Hematopoietic multipotent progenitor cell treated with erythropoietin and hydrocortisone succinate and interleukin-3 and kit ligand, for 6 days (in vitro differentiated cells): ENCODE data around the gene MS4A4E.
"Not testable (repeated sequence)": the region's sequence is repeated elsewhere in the genome, so short reads cannot be mapped to it uniquely, and the experiment has no call there.

Source experiments
- DNase-seq: peaks from one replicate; pipeline ENCODE4 v3.0.0-alpha.2; 2015

The MS4A4E gene

DNA sequence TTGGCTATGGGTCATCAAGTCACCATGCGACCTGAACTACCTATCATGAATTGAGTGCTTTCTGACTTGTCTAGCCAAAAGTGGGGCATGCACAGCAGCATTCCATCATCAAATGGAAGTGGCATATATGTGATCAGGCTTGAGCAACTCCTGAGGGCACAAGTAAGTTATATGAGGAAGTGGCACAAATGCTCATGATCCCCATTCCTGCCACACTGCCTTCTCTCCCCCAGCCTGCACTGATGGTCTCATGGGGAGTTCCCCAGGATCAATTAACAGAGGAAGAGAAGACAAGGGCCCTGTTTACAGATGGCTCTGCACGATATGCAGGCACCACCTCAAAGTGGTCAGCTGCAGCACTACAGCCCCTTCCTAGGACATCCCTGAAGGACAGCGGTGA lies 21.8 kb downstream of the MS4A4E start:
- DNase-seq, result no peak

DNA sequence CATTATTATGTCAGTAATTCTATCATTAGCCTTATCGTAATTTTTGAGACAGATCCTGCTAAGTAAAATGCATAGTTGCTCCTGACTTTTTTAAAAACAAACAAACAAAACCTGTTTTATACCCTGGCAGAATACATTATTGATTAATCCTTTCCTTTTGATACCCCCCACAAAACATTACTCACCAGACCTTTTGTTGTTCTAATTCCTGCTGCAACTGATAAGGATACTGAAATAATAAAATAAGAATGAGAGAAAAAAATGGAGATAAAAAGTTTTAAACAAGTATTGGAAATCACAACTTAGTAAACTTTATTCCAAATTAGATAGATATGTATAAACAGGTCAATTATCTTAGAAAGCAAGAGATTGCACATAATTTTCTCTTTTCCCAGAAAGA lies 28.6 kb downstream of the MS4A4E start:
- no peak for DNase-seq

GRCh38 chr11:60211206-60211605 lies 31.7 kb downstream of the MS4A4E start:
- DNase-seq, result no peak

GRCh38 chr11:60209977-60210376 lies 33.0 kb downstream of the MS4A4E start:
- DNase-seq, result no peak

- no peak for DNase-seq
Observed at GRCh38 chr11:60208951-60209350, 34.0 kb downstream of the MS4A4E start.

- DNase-seq, result no peak
Observed at GRCh38 chr11:60208146-60208895, 34.6 kb downstream of the MS4A4E start.

DNA sequence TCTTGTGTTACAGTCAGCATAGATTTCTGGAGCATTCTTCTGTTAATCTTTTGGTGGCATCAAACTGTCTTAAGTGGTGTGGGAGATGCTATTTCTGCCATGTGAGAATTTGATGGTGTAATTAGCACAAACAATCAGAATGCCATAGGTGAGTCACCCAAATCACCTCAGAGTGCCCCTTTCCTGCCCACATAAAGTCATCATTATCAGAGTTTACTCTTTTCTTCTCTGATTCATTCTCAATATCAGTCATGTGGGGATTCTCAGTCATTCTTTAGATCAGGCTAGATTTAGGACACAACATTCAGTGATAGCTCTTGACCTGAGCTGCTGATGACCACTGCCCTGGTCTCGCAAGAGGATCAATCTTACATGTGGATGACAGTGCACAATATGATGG lies 36.3 kb downstream of the MS4A4E start:
- no peak for DNase-seq

GRCh38 chr11:60204922-60205321 lies 38.0 kb downstream of the MS4A4E start:
- DNase-seq, result no peak

DNA sequence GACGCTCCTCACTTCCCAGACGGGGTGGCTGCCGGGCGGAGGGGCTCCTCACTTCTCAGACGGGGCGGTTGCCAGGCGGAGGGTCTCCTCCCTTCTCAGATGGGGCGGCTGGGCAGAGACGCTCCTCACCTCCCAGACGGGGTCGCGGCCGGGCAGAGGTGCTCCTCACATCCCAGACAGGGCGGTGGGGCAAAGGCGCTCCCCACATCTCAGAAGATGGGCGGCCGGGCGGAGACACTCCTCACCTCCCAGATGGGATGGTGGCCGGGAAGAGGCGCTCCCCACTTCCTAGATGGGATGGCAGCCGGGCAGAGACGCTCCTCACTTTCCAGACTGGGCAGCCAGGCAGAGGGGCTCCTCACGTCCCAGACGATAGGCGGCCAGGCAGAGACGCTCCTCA lies 41.6 kb downstream of the MS4A4E start:
- not testable (repeated sequence) for DNase-seq

GRCh38 chr11:60197442-60197841 lies 45.5 kb downstream of the MS4A4E start:
- DNase-seq, result no peak

DNA sequence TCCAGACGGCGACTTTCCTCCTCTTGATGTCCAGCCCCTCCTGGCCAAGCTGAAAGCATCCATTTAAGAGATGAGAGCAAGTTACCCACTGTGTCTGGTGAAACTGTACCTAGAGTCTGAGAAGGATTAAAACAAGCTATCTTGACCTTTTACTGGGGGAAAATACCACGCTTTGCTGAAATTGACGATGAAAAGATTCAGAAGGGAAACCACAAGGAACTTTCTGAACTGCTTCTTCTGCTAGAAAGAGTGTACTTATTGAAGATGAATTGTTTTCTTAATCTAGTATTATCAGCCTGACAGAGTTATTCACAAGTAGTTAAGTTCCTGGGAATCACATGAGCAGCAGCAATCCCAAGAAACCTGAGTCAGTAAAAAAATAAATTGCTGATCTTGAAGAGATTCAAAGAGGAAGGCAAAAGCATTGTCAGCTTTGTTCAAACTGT lies 47.0 kb downstream of the MS4A4E start:
- DNase-seq, result no peak

DNA sequence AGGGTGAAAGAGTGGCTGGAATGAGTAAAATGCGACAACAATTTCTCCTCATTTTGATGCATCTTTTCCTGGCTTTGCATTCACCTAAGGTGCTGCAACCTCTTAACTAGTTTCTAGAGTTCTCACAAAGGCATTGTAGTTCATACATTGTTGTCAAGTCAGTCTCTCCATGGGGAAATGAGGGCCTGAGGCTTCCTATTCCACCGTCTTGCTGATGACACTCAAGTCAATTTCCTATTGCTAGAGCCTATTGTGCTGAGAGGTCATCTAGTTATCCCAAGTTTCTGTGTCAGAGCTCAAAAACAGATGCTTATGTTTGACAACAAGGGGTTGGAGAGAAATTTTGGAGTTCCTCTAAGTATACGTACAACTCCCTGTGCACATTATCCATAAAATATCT lies 48.4 kb downstream of the MS4A4E start:
- DNase-seq, result no peak

GRCh38 chr11:60193687-60194433 lies 49.1 kb downstream of the MS4A4E start:
- peak; percentile 88 for DNase-seq

DNA sequence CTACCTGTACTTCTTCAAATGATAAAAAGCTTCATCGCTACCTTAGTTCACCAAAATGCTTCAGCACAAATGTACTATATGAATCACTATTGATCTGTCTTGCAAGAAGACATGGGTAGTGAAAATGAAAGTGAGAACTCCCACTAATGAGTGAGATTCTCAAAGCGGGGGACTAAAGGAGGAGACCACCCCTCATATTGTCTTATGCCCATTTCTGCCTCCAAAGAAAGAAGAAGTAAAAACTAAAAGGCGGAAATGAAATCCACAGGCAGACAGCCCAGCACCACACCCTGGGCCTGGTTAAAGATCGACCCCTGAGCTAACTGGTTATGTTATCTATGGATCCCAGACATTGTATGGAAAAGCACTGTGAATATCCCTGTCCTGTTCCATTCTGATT lies 50.4 kb downstream of the MS4A4E start:
- DNase-seq, result not testable (repeated sequence)

DNA sequence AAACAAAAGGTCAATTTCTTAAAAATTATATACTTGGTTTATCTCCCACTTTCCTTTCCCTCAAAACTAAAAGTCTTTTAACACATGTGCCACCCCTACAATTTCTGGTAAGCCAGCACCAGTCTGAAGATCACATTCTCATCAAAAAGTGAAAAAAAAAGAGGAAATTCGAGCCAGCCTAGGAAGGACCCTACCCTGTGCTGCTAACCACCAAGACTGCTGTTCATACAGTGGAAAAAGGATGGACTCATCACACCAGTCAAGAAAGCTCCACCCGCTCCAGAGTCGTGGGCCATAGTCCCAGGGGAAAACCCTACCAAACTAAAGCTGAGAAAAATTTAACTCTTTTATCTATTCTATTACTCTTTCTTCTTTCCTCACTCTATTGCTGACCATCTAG lies 54.5 kb downstream of the MS4A4E start:
- peak; percentile 18 for DNase-seq

DNA sequence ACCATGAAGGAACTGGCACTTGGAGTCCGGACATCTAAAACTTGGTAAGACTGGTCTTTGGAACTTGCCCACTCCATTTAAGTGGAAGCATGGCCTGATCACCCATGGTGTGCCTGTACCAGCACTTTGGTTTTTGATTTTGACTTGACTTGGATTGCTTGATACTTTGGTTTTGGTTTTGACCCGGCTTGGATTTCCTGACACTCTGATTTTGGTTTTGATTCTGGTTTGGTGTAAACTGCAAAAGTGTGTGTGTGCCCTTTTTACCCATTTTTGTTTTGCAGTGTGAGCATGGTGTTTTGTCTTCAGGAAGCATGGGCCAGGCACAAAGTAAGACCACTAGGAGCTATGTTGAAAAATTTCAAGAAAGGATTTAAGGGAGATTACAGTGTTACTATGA lies 56.8 kb downstream of the MS4A4E start:
- DNase-seq, result not testable (repeated sequence)

DNA sequence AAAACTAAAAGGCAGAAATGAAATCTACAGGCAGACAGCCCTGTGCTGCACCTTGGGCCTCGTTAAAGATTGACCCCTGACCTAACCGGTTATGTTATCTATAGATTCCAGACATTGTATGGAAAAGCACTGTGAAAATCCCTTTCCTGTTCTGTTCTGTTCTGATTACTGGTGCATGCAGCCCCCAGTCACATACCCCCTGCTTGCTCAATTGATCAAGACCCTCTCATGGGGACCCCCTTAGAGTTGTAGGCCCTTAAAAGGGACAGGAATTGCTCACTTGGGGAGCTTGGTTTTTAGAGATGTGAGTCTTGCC lies 57.5 kb downstream of the MS4A4E start:
- not testable (repeated sequence) for DNase-seq

DNA sequence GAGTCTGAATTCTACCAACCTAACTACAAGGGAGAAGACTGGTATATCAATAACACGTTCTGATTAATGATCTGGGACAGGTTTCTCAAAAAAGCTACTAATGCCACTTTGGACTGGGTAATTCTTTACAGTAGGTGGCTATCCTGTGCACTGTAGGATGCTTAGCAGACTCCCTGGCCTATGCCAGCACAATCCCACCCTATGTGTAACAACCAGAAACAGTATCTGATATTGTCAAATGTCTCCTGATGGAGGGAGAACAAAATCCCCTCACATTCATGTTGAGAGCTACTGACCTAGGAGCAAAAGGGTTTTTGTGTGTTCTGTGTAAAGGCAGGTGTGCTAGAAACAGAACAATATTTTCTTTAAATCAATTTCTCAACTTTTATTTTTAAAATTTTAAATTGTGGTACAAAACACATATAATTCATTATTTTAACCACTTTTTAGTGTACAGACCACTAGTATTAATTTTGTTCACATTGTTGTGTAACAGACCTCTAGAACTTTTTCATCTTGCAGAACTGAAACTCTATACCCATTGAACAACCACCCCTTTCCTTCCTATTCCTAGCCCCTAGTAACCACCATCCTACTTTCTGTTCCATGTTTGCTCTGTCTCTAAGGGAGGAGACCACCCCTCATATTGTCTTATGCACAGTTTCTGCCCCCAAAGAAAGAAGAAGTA lies 58.0 kb downstream of the MS4A4E start:
- no peak for DNase-seq

- peak; percentile 22 for DNase-seq
Observed at GRCh38 chr11:60183591-60184205, 59.2 kb downstream of the MS4A4E start.

- peak; percentile 31 for DNase-seq
Observed at GRCh38 chr11:60182541-60183330, 60.2 kb downstream of the MS4A4E start, which contains the start of gene MS4A6A. Gene MS4A6A (minus strand): TSS chr11:60183083. CDS start chr11:60181727, 1,356 bp downstream.

DNA sequence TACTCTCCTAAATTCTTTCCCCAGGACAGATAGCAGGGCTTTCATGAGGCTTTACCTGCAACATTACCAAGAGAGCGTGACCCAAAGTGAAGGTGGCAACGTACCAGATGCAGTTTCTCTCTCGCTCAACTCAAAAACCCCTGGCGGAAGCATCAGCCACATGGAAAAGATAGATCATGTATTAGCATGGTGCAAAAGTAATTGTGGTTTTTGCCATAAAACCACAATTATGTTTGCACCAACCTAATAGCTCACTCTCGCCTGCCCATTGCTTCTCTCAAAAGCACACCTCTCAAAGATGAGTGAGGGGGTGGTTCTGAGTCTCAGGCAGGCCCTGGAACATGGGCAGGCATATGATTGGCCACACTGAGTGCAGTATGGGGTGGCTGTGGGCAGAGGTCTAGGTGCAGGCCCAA lies 67.1 kb downstream of the MS4A4E start:
- peak; percentile 29 for DNase-seq

GRCh38 chr11:60172011-60172410 lies 70.9 kb downstream of the MS4A4E start:
- no peak for DNase-seq
